HepG2 (cell line): ENCODE results near the gene MAB21L4. TPM values are rescaled to one million over a fixed set of nuclear protein-coding genes. Genes with fewer than 3 reads are reported as not detected.
A peak's percentile ranks its signal among the peaks of the same experiment; 100 is the strongest.

ENCODE experiments used
- GZF1 ChIP-seq: sonication (generic); formaldehyde crosslinking; IDR thresholded peaks from 2 replicates; pipeline ENCODE4 v1.5.1; 2020; ENCODE audit warnings: mild to moderate bottlenecking, missing genetic modification reagents
- KLF9 ChIP-seq: IDR thresholded peaks from 2 replicates; pipeline ENCODE4 v1.6.1; 2016; ENCODE audit warnings: low read depth
- KMT2B ChIP-seq: IDR thresholded peaks from 2 replicates; pipeline ENCODE4 v1.6.1; 2016; ENCODE audit warnings: missing genetic modification reagents, missing compliant biosample characterization
- MED13 ChIP-seq: sonication (generic); formaldehyde crosslinking; IDR thresholded peaks from 2 replicates; pipeline ENCODE4 v1.5.0; 2020; ENCODE audit warnings: missing genetic modification reagents
- NKX3-1 ChIP-seq: sonication (generic); formaldehyde crosslinking; IDR thresholded peaks from 2 replicates; pipeline ENCODE4 v1.5.0; 2020; ENCODE audit warnings: missing genetic modification reagents
- RCOR2 ChIP-seq: IDR thresholded peaks from 2 replicates; pipeline ENCODE4 v1.6.1; 2016; ENCODE audit warnings: missing biosample characterization, missing genetic modification reagents
- SSRP1 ChIP-seq: IDR thresholded peaks from 2 replicates; pipeline ENCODE4 v1.6.1; 2016; ENCODE audit warnings: control low read depth
- TRIM24 ChIP-seq: sonication (generic); formaldehyde crosslinking; IDR thresholded peaks from 2 replicates; pipeline ENCODE4 v1.8.0; 2022; ENCODE audit warnings: mild to moderate bottlenecking, missing genetic modification reagents
- ZNF567 ChIP-seq: sonication (generic); formaldehyde crosslinking; IDR thresholded peaks from 2 replicates; pipeline ENCODE4 v1.8.1; 2023; ENCODE audit warnings: mild to moderate bottlenecking, missing genetic modification reagents, borderline replicate concordance
- ZNF614 ChIP-seq: IDR thresholded peaks from 2 replicates; pipeline ENCODE4 v1.6.1; 2018; ENCODE audit warnings: missing biosample characterization, missing genetic modification reagents, inconsistent platforms, borderline replicate concordance
- ZNF891 ChIP-seq: sonication (generic); formaldehyde crosslinking; IDR thresholded peaks from 2 replicates; pipeline ENCODE4 v1.5.0; 2020; ENCODE audit warnings: mild to moderate bottlenecking, missing genetic modification reagents
- polyA plus RNA-seq, 8 experiments: library from polyadenylated mRNA; depleted of rRNA in 3 of 8; stranded (reverse) in 7 of 8; unstranded in 1 of 8; fragments of >200 nt; fragmentation: Illumina TruSeq in 4 of 8; extraction: Trizol in 4 of 8; gene quantifications; 2 replicates each; pipeline versions ENCODE4 v1.2.1 to v1.2.3, GENCODE V29; 2011 to 2016; ENCODE audit warnings: low read depth in 4 of 8, missing spikeins in 1 of 8, mixed read lengths in 1 of 8; ENCODE audit not compliant: insufficient read depth in 1 of 8
- total RNA-seq, 5 experiments: library from RNA; depleted of rRNA; stranded (reverse); fragments of >200 nt; fragmentation: Illumina TruSeq; extraction: Trizol; gene quantifications; 2 replicates each; pipeline ENCODE4 v1.2.3, GENCODE V29; 2016; ENCODE audit warnings: low read depth in 1 of 5
- TF ChIP-seq, protein P1 (sequence below): sonication (generic); formaldehyde crosslinking; IDR thresholded peaks from 2 replicates; pipeline ENCODE4 v1.5.1; 2020; ENCODE audit warnings: mild to moderate bottlenecking, missing genetic modification reagents
- TF ChIP-seq, protein P2 (sequence below): IDR thresholded peaks from 2 replicates; pipeline ENCODE4 v1.6.1; 2016; ENCODE audit warnings: missing compliant biosample characterization, missing genetic modification reagents, borderline replicate concordance
- TF ChIP-seq, protein P3 (sequence below), 2 experiments: sonication (generic) in 1 of 2; formaldehyde crosslinking in 1 of 2; IDR thresholded peaks; 2 replicates each; pipeline versions ENCODE4 v1.6.1 to v1.9.0; 2014 to 2022; ENCODE audit warnings: antibody characterized with exemption in 1 of 2, borderline replicate concordance in 1 of 2, inconsistent platforms in 1 of 2, low read depth in 1 of 2, missing genetic modification reagents in 1 of 2
- TF ChIP-seq, protein P4 (sequence below): sonication (generic); formaldehyde crosslinking; IDR thresholded peaks from 2 replicates; pipeline ENCODE4 v1.4.0; 2020; ENCODE audit warnings: missing genetic modification reagents, borderline replicate concordance

The MAB21L4 gene
- total and polyA plus RNA-seq, 2 of the 13 experiments (the other 11 are each of a cell fraction or from before 2014, with no cell fraction given), result 3.0 to 14.0 TPM

DNA sequence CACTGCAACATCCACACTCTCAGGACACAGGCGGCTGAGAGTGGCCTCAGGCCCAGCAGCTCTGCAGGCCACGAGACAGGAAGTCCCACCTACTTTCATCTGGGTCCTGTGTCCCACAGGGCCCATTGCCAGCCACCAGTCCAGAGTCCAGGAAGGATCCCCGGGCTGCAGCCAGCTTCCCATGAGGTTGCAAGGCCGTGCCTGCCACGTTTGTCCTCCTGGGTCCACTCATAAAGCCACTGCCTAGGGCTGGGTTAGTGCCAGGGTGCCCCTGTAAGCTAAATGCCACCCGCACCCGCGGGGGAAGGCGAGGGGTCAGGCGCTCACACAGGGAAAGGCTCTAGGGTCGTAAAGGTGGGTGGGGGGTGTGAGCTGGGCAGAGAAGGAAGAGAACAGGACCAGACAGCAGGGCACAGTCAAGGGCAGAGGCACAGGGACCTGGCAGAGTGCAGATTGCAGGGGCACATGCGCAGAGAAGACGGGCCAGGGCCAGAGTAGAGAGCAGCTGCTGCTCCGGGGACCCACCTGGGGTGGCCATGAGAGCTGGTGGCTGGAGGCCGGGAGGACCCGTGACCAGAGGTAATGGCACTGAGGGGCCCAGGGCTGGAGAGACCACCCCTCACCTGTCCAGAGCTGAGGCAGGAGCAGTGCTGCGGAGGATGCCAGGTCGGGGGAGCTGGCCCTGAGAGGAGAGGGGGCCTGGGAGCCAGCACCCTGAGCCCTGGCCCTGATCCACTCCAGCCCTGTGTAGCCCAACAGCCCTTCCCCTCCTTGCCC, 19.3 kb downstream of the MAB21L4 start (continued):
- TF ChIP-seq, protein P1, sequence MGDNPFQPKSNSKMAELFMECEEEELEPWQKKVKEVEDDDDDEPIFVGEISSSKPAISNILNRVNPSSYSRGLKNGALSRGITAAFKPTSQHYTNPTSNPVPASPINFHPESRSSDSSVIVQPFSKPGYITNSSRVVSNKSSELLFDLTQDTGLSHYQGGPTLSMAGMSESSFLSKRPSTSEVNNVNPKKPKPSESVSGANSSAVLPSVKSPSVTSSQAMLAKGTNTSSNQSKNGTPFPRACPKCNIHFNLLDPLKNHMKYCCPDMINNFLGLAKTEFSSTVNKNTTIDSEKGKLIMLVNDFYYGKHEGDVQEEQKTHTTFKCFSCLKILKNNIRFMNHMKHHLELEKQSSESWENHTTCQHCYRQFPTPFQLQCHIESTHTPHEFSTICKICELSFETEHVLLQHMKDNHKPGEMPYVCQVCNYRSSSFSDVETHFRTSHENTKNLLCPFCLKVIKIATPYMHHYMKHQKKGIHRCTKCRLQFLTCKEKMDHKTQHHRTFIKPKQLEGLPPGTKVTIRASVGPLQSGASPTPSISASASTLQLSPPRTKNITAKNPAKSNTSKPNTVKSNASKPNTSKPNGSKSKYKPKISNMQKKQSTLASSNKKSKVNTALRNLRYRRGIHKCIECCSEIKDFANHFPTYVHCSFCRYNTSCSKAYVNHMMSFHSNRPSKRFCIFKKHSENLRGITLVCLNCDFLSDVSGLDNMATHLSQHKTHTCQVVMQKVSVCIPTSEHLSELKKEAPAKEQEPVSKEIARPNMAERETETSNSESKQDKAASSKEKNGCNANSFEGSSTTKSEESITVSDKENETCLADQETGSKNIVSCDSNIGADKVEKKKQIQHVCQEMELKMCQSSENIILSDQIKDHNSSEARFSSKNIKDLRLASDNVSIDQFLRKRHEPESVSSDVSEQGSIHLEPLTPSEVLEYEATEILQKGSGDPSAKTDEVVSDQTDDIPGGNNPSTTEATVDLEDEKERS, result peak; percentile 97
- peak; percentile 54; the same call in 1 of the 2 replicates for TF ChIP-seq GZF1 (CRISPR knock-in tag)
- 0 out of 2 replicates have a peak, but pooled peaks have one; percentile 79 for TF ChIP-seq SSRP1 (CRISPR knock-in tag)
- peak; percentile 25; the same call in 1 of the 2 replicates for TF ChIP-seq ZNF891 (CRISPR knock-in tag)
- TF ChIP-seq, protein P2, sequence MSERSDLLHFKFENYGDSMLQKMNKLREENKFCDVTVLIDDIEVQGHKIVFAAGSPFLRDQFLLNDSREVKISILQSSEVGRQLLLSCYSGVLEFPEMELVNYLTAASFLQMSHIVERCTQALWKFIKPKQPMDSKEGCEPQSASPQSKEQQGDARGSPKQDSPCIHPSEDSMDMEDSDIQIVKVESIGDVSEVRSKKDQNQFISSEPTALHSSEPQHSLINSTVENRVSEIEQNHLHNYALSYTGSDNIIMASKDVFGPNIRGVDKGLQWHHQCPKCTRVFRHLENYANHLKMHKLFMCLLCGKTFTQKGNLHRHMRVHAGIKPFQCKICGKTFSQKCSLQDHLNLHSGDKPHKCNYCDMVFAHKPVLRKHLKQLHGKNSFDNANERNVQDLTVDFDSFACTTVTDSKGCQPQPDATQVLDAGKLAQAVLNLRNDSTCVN, result peak; percentile 71; the same call in 1 of the 2 replicates
- TF ChIP-seq KMT2B (CRISPR knock-in tag), result peak; percentile 65
- TF ChIP-seq RCOR2 (CRISPR knock-in tag), result peak; percentile 69; the same call in 1 of the 2 replicates
- TF ChIP-seq, protein P3, sequence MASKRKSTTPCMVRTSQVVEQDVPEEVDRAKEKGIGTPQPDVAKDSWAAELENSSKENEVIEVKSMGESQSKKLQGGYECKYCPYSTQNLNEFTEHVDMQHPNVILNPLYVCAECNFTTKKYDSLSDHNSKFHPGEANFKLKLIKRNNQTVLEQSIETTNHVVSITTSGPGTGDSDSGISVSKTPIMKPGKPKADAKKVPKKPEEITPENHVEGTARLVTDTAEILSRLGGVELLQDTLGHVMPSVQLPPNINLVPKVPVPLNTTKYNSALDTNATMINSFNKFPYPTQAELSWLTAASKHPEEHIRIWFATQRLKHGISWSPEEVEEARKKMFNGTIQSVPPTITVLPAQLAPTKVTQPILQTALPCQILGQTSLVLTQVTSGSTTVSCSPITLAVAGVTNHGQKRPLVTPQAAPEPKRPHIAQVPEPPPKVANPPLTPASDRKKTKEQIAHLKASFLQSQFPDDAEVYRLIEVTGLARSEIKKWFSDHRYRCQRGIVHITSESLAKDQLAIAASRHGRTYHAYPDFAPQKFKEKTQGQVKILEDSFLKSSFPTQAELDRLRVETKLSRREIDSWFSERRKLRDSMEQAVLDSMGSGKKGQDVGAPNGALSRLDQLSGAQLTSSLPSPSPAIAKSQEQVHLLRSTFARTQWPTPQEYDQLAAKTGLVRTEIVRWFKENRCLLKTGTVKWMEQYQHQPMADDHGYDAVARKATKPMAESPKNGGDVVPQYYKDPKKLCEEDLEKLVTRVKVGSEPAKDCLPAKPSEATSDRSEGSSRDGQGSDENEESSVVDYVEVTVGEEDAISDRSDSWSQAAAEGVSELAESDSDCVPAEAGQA (IDR thresholded peaks at IDR 0.05; ENCODE audit: low read depth), result peak; percentile 62; the same call in 1 of the 2 replicates
- TF ChIP-seq, protein P3 (CRISPR knock-in tag; IDR thresholded peaks at IDR 0.05; ENCODE audit: borderline replicate concordance), result no peak
- TF ChIP-seq, protein P4, sequence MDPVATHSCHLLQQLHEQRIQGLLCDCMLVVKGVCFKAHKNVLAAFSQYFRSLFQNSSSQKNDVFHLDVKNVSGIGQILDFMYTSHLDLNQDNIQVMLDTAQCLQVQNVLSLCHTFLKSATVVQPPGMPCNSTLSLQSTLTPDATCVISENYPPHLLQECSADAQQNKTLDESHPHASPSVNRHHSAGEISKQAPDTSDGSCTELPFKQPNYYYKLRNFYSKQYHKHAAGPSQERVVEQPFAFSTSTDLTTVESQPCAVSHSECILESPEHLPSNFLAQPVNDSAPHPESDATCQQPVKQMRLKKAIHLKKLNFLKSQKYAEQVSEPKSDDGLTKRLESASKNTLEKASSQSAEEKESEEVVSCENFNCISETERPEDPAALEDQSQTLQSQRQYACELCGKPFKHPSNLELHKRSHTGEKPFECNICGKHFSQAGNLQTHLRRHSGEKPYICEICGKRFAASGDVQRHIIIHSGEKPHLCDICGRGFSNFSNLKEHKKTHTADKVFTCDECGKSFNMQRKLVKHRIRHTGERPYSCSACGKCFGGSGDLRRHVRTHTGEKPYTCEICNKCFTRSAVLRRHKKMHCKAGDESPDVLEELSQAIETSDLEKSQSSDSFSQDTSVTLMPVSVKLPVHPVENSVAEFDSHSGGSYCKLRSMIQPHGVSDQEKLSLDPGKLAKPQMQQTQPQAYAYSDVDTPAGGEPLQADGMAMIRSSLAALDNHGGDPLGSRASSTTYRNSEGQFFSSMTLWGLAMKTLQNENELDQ (CRISPR knock-in tag), result peak; percentile 83; the same call in 1 of the 2 replicates
- no peak; the same call in 1 of the 2 replicates for TF ChIP-seq MED13
- TF ChIP-seq NKX3-1 (CRISPR knock-in tag), result no peak
- TF ChIP-seq KLF9 (CRISPR knock-in tag), result 0 out of 2 replicates have a peak, but pooled peaks have one; percentile 81
- peak; percentile 84; the same call in 1 of the 2 replicates for TF ChIP-seq ZNF614 (CRISPR knock-in tag)
- no peak; the same call in 1 of the 2 replicates for TF ChIP-seq TRIM24 (CRISPR knock-in tag)
- TF ChIP-seq ZNF567 (CRISPR knock-in tag), result peak; percentile 35; the same call in 1 of the 2 replicates
